DOHH2 (cell line): Measurements from ENCODE around the gene USP30.
A peak's percentile ranks its signal among the peaks of the same experiment; 100 is the strongest.

ENCODE experiments used
- H3F3A ChIP-seq: fragments of 200-600 bp; sonication (generic), shearing (Covaris generic); 2 replicates; pipeline ENCODE4 v1.6.0; 2016; ENCODE audit warnings: antibody characterized with exemption, mild to moderate bottlenecking; ENCODE audit not compliant: control insufficient read depth, insufficient read depth
- H3K27ac ChIP-seq: fragments of 200-600 bp; sonication (generic); 2 replicates; pipeline ENCODE4 v1.5.1; 2014; ENCODE audit warnings: low read depth, mild to moderate bottlenecking, low read length, moderate library complexity
- H3K27me3 ChIP-seq: fragments of 200-600 bp; sonication (generic); 2 replicates; pipeline ENCODE4 v1.6.1; 2014; ENCODE audit warnings: mild to moderate bottlenecking, low read length, mixed read lengths; ENCODE audit not compliant: control insufficient read depth
- H3K36me3 ChIP-seq: fragments of 200-600 bp; sonication (generic); 2 replicates; pipeline ENCODE4 v1.6.1; 2014; ENCODE audit warnings: mild to moderate bottlenecking, low read length, moderate library complexity, mixed read lengths; ENCODE audit not compliant: control insufficient read depth
- H3K4me1 ChIP-seq: fragments of 200-600 bp; sonication (generic); 2 replicates; pipeline ENCODE4 v1.6.1; 2014; ENCODE audit warnings: mild to moderate bottlenecking, low read length, mixed read lengths; ENCODE audit not compliant: control insufficient read depth
- H3K4me2 ChIP-seq: fragments of 200-600 bp; sonication (generic); 2 replicates; pipeline ENCODE4 v1.6.0; 2014; ENCODE audit warnings: mild to moderate bottlenecking, low read length, moderate library complexity
- H3K4me3 ChIP-seq: fragments of 200-600 bp; sonication (generic); 2 replicates; pipeline ENCODE4 v1.5.1; 2014; ENCODE audit warnings: mild to moderate bottlenecking, low read length, mixed read lengths
- H3K79me2 ChIP-seq: fragments of 200-600 bp; sonication (generic); 2 replicates; pipeline ENCODE4 v1.6.1; 2014; ENCODE audit warnings: mild to moderate bottlenecking, low read length, mixed read lengths; ENCODE audit not compliant: control insufficient read depth
- H3K9me2 ChIP-seq: fragments of 200-600 bp; sonication (generic); replicated peaks from 2 replicates; pipeline ENCODE4 v1.6.1; 2014; ENCODE audit warnings: mild to moderate bottlenecking, low read length, mixed read lengths; ENCODE audit not compliant: control insufficient read depth
- H3K9me3 ChIP-seq: fragments of 200-600 bp; sonication (generic); 2 replicates; pipeline ENCODE4 v1.6.1; 2014; ENCODE audit warnings: antibody characterized with exemption, low read length, mixed read lengths; ENCODE audit not compliant: control insufficient read depth, insufficient read depth
- H4K20me1 ChIP-seq: fragments of 200-600 bp; sonication (generic); 2 replicates; pipeline ENCODE4 v1.6.0; 2014; ENCODE audit warnings: low read depth, mild to moderate bottlenecking, antibody characterized with exemption, low read length, moderate library complexity; ENCODE audit not compliant: control insufficient read depth, insufficient read depth
- CTCF ChIP-seq: fragments of 200-600 bp; sonication (generic); IDR thresholded peaks from one replicate; pipeline ENCODE4 v1.5.1; 2014; ENCODE audit warnings: antibody characterized with exemption, mild to moderate bottlenecking, low read depth, low read length; ENCODE audit not compliant: poor library complexity, severe bottlenecking
- EZH2phosphoT487 ChIP-seq: fragments of 200-600 bp; sonication (generic); IDR thresholded peaks from 2 replicates; pipeline ENCODE4 v1.6.1; 2017; ENCODE audit warnings: borderline replicate concordance, mild to moderate bottlenecking, antibody characterized with exemption, low read length, moderate library complexity, mixed read lengths

USP30 gene

GRCh38 chr12:109105176-109105575, 52.8 kb downstream of the USP30 start:
- no peak overlapping the region for H3K4me2 ChIP-seq
- TF ChIP-seq EZH2phosphoT487, result no peak
- TF ChIP-seq CTCF, result no peak
- H3K27me3 ChIP-seq, result no peaks in the 10 kb centered on the region
- no peak overlapping the region for H3K4me3 ChIP-seq
- peaks cover 2% of the 10 kb centered on the region for H3K79me2 ChIP-seq
- H4K20me1 ChIP-seq, result no peaks in the 10 kb centered on the region
- no peak overlapping the region for H3K27ac ChIP-seq
- no peaks in the 10 kb centered on the region for H3K4me1 ChIP-seq
- no peaks in the 10 kb centered on the region for H3K9me2 ChIP-seq
- peaks cover 3% of the 10 kb centered on the region; the same call in 1 of the 2 replicates for H3F3A ChIP-seq
- no peaks in the 10 kb centered on the region for H3K9me3 ChIP-seq
- peaks cover 77% of the 10 kb centered on the region for H3K36me3 ChIP-seq

- no peaks in the 10 kb centered on the region for H4K20me1 ChIP-seq
- peaks cover 42% of the 10 kb centered on the region for H3K36me3 ChIP-seq
- H3F3A ChIP-seq, result peaks cover 11% of the 10 kb centered on the region
- H3K27ac ChIP-seq, result no peak overlapping the region
- H3K27me3 ChIP-seq, result no peaks in the 10 kb centered on the region
- H3K9me2 ChIP-seq, result no peaks in the 10 kb centered on the region
- H3K4me1 ChIP-seq, result peaks cover 8% of the 10 kb centered on the region
- H3K9me3 ChIP-seq, result no peaks in the 10 kb centered on the region
- TF ChIP-seq EZH2phosphoT487 (no peak), CTCF (no peak)
- H3K79me2 ChIP-seq, result no peaks in the 10 kb centered on the region
- no peak overlapping the region for H3K4me3 ChIP-seq
- no peak overlapping the region for H3K4me2 ChIP-seq
Measured at GRCh38 chr12:109109746-109110350, 57.5 kb downstream of the USP30 start.

GRCh38 chr12:109110988-109111495, 58.7 kb downstream of the USP30 start:
- Histone ChIP-seq H3K27me3 (no peaks in the 10 kb centered on the region), H3K27ac (no peak overlapping the region), H3K9me3 (no peaks in the 10 kb centered on the region), H3K36me3 (peaks cover 30% of the 10 kb centered on the region), H3K9me2 (no peaks in the 10 kb centered on the region), H3K79me2 (no peaks in the 10 kb centered on the region), H3K4me2 (peak overlapping the region; percentile 53), H3K4me3 (peak overlapping the region; percentile 40), H3K4me1 (peaks cover 8% of the 10 kb centered on the region), H4K20me1 (no peaks in the 10 kb centered on the region), H3F3A (peaks cover 11% of the 10 kb centered on the region)
- TF ChIP-seq EZH2phosphoT487, result no peak

GRCh38 chr12:109112720-109113465, 60.5 kb downstream of the USP30 start:
- Histone ChIP-seq H3K9me2 (no peaks in the 10 kb centered on the region), H3K27me3 (no peaks in the 10 kb centered on the region), H3K27ac (no peak overlapping the region), H3K4me2 (no peak overlapping the region), H3K4me3 (no peak overlapping the region), H3K9me3 (no peaks in the 10 kb centered on the region), H3K36me3 (peaks cover 20% of the 10 kb centered on the region), H3K4me1 (peaks cover 8% of the 10 kb centered on the region), H3F3A (peaks cover 11% of the 10 kb centered on the region), H3K79me2 (no peaks in the 10 kb centered on the region), H4K20me1 (no peaks in the 10 kb centered on the region)
- TF ChIP-seq CTCF (no peak), EZH2phosphoT487 (no peak)
